SJSA1 (cell line): ENCODE measurements around the gene SEC31B. TPM values are rescaled to one million over a fixed set of nuclear protein-coding genes. Genes with fewer than 3 reads are reported as not detected.

Experiments
- DNase-seq, 2 experiments: peaks; one replicate each; pipeline ENCODE4 v3.0.0-alpha.2; 2015 to 2020; ENCODE audit warnings: low spot score in 2 of 2, low read depth in 1 of 2
- H3K27ac ChIP-seq: fragments of 250-450 bp; sonication (Bioruptor Pico); 2 replicates; pipeline ENCODE4 v1.5.1; 2020; ENCODE audit warnings: mild to moderate bottlenecking, moderate library complexity
- H3K27me3 ChIP-seq: fragments of 250-450 bp; sonication (Bioruptor Pico); replicated peaks from 2 replicates; pipeline ENCODE4 v1.5.1; 2020; ENCODE audit warnings: mild to moderate bottlenecking, moderate library complexity
- H3K36me3 ChIP-seq: fragments of 250-450 bp; sonication (Bioruptor Pico); 2 replicates; pipeline ENCODE4 v1.5.1; 2020; ENCODE audit warnings: mild to moderate bottlenecking
- H3K4me1 ChIP-seq: fragments of 250-450 bp; sonication (Bioruptor Pico); replicated peaks from 2 replicates; pipeline ENCODE4 v1.6.1; 2021; ENCODE audit warnings: mild to moderate bottlenecking
- H3K4me3 ChIP-seq: fragments of 250-450 bp; sonication (Bioruptor Pico); 2 replicates; pipeline ENCODE4 v1.5.1; 2020; ENCODE audit warnings: mild to moderate bottlenecking
- H3K9me3 ChIP-seq: fragments of 250-450 bp; sonication (Bioruptor Pico); replicated peaks from 2 replicates; pipeline ENCODE4 v1.5.1; 2020; ENCODE audit warnings: mild to moderate bottlenecking
- total RNA-seq: library from RNA; depleted of rRNA; stranded (reverse); fragments of >200 nt; shearing (Covaris generic); gene quantifications from 2 replicates; pipeline ENCODE4 v1.2.3, GENCODE V29; 2014

SEC31B gene
- total RNA-seq, 1 experiment from 2014 or later: 2.2 TPM

- Histone ChIP-seq H3K36me3 (no peaks in the 10 kb centered on the region), H3K27me3 (peaks cover 53% of the 10 kb centered on the region), H3K4me3 (no peak overlapping the region), H3K27ac (no peak overlapping the region), H3K4me1 (peaks cover 14% of the 10 kb centered on the region), H3K9me3 (no peaks in the 10 kb centered on the region)
- no peak for DNase-seq
These were observed 39.7 kb downstream of the SEC31B start for GRCh38 chr10:100480002-100480401.

- Histone ChIP-seq H3K9me3 (no peaks in the 10 kb centered on the region), H3K4me1 (peaks cover 14% of the 10 kb centered on the region), H3K36me3 (no peaks in the 10 kb centered on the region), H3K4me3 (no peak overlapping the region), H3K27me3 (peaks cover 55% of the 10 kb centered on the region), H3K27ac (no peak overlapping the region)
- no peak for DNase-seq
These were observed 40.6 kb downstream of the SEC31B start for GRCh38 chr10:100479037-100479436.

- no peak for DNase-seq
- peaks cover 14% of the 10 kb centered on the region for H3K4me1 ChIP-seq
- H3K9me3 ChIP-seq: no peaks in the 10 kb centered on the region
- no peak overlapping the region for H3K4me3 ChIP-seq
- no peak overlapping the region for H3K27ac ChIP-seq
- no peaks in the 10 kb centered on the region for H3K36me3 ChIP-seq
- peaks cover 55% of the 10 kb centered on the region for H3K27me3 ChIP-seq
These were observed 41.7 kb downstream of the SEC31B start for GRCh38 chr10:100477970-100478369.

GRCh38 chr10:100470367-100470766, 49.3 kb downstream of the SEC31B start:
- peaks cover 33% of the 10 kb centered on the region for H3K27me3 ChIP-seq
- no peak overlapping the region for H3K27ac ChIP-seq
- H3K9me3 ChIP-seq: no peaks in the 10 kb centered on the region
- no peaks in the 10 kb centered on the region for H3K36me3 ChIP-seq
- H3K4me1 ChIP-seq: no peaks in the 10 kb centered on the region
- DNase-seq: no peak
- no peak overlapping the region for H3K4me3 ChIP-seq

- DNase-seq: no peak
- H3K27ac ChIP-seq: no peak overlapping the region
- no peaks in the 10 kb centered on the region for H3K4me1 ChIP-seq
- H3K36me3 ChIP-seq: no peaks in the 10 kb centered on the region
- no peak overlapping the region for H3K4me3 ChIP-seq
- H3K9me3 ChIP-seq: no peaks in the 10 kb centered on the region
- H3K27me3 ChIP-seq: peaks cover 33% of the 10 kb centered on the region
These were observed 49.9 kb downstream of the SEC31B start for GRCh38 chr10:100469756-100470155.

GRCh38 chr10:100468978-100469377, 50.7 kb downstream of the SEC31B start:
- H3K36me3 ChIP-seq: no peaks in the 10 kb centered on the region
- no peak overlapping the region for H3K4me3 ChIP-seq
- H3K27ac ChIP-seq: no peak overlapping the region
- peaks cover 37% of the 10 kb centered on the region for H3K27me3 ChIP-seq
- no peaks in the 10 kb centered on the region for H3K4me1 ChIP-seq
- H3K9me3 ChIP-seq: no peaks in the 10 kb centered on the region
- no peak for DNase-seq

GRCh38 chr10:100468322-100468721, 51.3 kb downstream of the SEC31B start:
- Histone ChIP-seq H3K27ac (no peak overlapping the region), H3K36me3 (no peaks in the 10 kb centered on the region), H3K4me3 (no peak overlapping the region), H3K9me3 (no peaks in the 10 kb centered on the region), H3K4me1 (no peaks in the 10 kb centered on the region), H3K27me3 (peaks cover 39% of the 10 kb centered on the region)
- DNase-seq: no peak

GRCh38 chr10:100462709-100463108, 57.0 kb downstream of the SEC31B start, which contains the start of gene WNT8B:
TSS of gene WNT8B (plus strand) at chr10:100463009. CDS start at chr10:100463169, 160 bp downstream.
- no peak for DNase-seq
- no peaks in the 10 kb centered on the region for H3K9me3 ChIP-seq

GRCh38 chr10:100448951-100449350, 70.7 kb downstream of the SEC31B start:
- DNase-seq: no peak
- H3K27ac ChIP-seq: no peak overlapping the region
- H3K36me3 ChIP-seq: no peaks in the 10 kb centered on the region
- no peaks in the 10 kb centered on the region for H3K4me1 ChIP-seq
- no peak overlapping the region for H3K4me3 ChIP-seq
- H3K27me3 ChIP-seq: peaks cover 29% of the 10 kb centered on the region
- peaks cover 5% of the 10 kb centered on the region; the same call in 1 of the 2 replicates for H3K9me3 ChIP-seq

More at GRCh38 chr10:100462709-100463108, 57.0 kb downstream of the SEC31B start, which contains the start of gene WNT8B:
- H3K36me3 ChIP-seq: no peaks in the 10 kb centered on the region
- H3K27ac ChIP-seq: no peak within 1 kb of the TSS
- no peaks in the 10 kb centered on the region for H3K4me1 ChIP-seq
- H3K4me3 ChIP-seq: no peak within 1 kb of the TSS
- H3K27me3 ChIP-seq: peaks cover 40% of the 10 kb centered on the region

- Histone ChIP-seq H3K9me3 (peaks cover 5% of the 10 kb centered on the region; the same call in 1 of the 2 replicates), H3K27me3 (peaks cover 34% of the 10 kb centered on the region), H3K4me1 (no peaks in the 10 kb centered on the region), H3K36me3 (no peaks in the 10 kb centered on the region), H3K27ac (no peak overlapping the region), H3K4me3 (no peak overlapping the region)
- DNase-seq: no peak
These were observed 72.0 kb downstream of the SEC31B start for GRCh38 chr10:100447663-100448062.

- H3K9me3 ChIP-seq: peaks cover 5% of the 10 kb centered on the region; the same call in 1 of the 2 replicates
- no peak overlapping the region for H3K4me3 ChIP-seq
- DNase-seq: no peak
- no peak overlapping the region for H3K27ac ChIP-seq
- no peaks in the 10 kb centered on the region for H3K4me1 ChIP-seq
- H3K27me3 ChIP-seq: peaks cover 30% of the 10 kb centered on the region
- no peaks in the 10 kb centered on the region for H3K36me3 ChIP-seq
These were observed 73.4 kb downstream of the SEC31B start for GRCh38 chr10:100446130-100446761.

GRCh38 chr10:100442548-100442947, 77.1 kb downstream of the SEC31B start:
- Histone ChIP-seq H3K27me3 (peaks cover 18% of the 10 kb centered on the region; the same call in 1 of the 2 replicates), H3K9me3 (peaks cover 5% of the 10 kb centered on the region; the same call in 1 of the 2 replicates), H3K4me1 (no peaks in the 10 kb centered on the region), H3K36me3 (no peaks in the 10 kb centered on the region), H3K4me3 (no peak overlapping the region), H3K27ac (no peak overlapping the region)
- DNase-seq: no peak

GRCh38 chr10:100438674-100439315, 80.9 kb downstream of the SEC31B start:
- no peak for DNase-seq
- H3K27ac ChIP-seq: no peak overlapping the region

More at GRCh38 chr10:100438674-100439315, 80.9 kb downstream of the SEC31B start:
- 0 out of 2 replicates have a peak, but pooled peaks cover 11% of the 10 kb centered on the region for H3K27me3 ChIP-seq
- H3K4me1 ChIP-seq: no peaks in the 10 kb centered on the region
- no peaks in the 10 kb centered on the region for H3K9me3 ChIP-seq
- H3K4me3 ChIP-seq: no peak overlapping the region
- H3K36me3 ChIP-seq: no peaks in the 10 kb centered on the region
